Measurements from ENCODE around the gene CDC25B.

DNA sequence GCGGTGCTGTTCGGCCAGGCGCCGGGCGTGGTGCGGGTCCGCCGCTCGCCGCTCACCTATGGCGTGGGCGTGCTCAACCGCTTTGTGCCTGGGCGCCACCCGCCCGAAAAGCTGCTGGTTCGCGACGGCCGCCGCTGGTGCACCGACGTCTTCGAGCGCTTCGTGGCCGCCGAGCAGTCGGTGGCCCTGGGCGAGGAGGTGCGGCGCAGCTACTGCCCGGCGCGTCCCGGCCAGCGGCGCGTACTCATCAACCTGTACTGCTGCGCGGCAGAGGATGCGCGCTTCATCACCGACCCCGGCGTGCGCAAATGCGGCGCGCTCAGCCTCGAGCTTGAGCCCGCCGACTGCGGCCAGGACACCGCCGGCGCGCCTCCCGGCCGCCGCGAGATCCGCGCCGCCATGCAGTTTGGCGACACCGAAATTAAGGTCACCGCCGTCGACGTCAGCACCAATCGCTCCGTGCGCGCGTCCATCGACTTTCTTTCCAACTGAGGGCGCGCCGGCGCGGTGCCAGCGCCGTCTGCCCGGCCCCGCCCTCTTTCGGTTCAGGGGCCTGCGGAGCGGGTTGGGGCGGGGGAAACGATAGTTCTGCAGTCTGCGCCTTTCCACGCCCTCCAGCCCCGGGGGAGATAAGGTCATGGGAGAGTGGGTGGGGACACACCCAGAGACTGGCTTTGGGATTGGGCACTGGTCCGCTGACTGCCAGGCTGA, 44.3 kb upstream of the CDC25B start:
- TF ChIP-seq, protein P1, sequence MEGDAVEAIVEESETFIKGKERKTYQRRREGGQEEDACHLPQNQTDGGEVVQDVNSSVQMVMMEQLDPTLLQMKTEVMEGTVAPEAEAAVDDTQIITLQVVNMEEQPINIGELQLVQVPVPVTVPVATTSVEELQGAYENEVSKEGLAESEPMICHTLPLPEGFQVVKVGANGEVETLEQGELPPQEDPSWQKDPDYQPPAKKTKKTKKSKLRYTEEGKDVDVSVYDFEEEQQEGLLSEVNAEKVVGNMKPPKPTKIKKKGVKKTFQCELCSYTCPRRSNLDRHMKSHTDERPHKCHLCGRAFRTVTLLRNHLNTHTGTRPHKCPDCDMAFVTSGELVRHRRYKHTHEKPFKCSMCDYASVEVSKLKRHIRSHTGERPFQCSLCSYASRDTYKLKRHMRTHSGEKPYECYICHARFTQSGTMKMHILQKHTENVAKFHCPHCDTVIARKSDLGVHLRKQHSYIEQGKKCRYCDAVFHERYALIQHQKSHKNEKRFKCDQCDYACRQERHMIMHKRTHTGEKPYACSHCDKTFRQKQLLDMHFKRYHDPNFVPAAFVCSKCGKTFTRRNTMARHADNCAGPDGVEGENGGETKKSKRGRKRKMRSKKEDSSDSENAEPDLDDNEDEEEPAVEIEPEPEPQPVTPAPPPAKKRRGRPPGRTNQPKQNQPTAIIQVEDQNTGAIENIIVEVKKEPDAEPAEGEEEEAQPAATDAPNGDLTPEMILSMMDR (conservative IDR thresholded peaks at IDR 0.05; ENCODE audit: low read length): no peak
- TF ChIP-seq EZH2phosphoT487 (IDR thresholded peaks at IDR 0.05; ENCODE audit: borderline replicate concordance): no peak
